Amniotic epithelial cell (primary cell): ENCODE measurements around the gene TJP1.
"Not testable (repeated sequence)": the region's sequence is repeated elsewhere in the genome, so short reads cannot be mapped to it uniquely, and the experiment has no call there.

ENCODE experiments used
- DNase-seq: peaks from one replicate; pipeline ENCODE4 v3.0.0-alpha.2; 2010; ENCODE audit warnings: low read depth

The TJP1 gene

DNA sequence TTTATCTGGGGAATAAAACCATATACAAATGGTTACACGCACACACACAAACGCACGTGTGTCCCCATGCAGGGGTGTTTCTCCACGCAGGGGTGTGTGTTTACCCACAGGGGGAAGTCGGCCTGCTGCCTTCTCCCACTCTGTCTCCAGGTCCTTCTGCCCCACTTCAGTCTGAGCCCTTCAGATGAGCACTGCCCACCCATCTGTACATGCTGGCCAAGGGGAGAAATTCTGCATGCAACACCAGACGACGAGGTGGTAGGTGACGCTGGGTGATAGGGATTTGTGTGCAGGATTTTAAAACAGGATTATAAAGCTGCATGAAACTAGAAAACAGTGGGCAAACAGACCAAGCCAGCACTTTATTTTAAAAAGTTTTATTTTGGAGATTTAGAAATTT, 122.5 kb downstream of the TJP1 start:
- DNase-seq: no peak

DNA sequence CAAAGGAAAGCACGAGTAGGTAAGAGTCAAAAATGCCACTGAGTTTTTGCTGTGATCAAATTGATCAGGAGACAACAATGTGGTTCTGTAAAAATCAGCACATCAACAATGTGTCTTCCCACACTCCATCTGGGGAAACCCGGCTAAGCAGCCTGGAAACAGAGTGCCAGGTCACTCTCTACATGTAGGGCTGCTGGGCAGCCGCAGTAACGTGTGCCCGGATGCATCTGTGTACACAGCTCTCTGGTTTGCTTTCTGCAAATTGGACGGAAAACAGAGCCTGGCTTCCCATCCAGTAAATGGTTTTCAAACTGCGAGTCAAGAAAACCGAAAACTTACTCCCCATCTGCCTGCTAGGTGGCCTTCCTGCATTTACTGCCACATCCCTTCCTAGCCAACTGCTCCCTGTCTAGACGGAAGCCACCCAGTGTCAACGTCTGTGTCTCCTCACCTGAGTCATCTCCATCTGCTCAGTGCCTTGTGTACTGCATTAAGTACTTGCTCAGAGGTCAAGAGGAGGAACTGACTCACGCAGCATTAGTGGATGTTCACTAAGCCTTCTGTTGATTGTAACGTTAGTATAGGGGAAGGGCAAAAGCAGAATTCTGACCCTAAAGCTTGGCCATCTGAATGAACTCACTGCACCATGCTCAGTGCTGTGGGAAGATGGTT, 124.1 kb downstream of the TJP1 start:
- peak; percentile 91 for DNase-seq

DNA sequence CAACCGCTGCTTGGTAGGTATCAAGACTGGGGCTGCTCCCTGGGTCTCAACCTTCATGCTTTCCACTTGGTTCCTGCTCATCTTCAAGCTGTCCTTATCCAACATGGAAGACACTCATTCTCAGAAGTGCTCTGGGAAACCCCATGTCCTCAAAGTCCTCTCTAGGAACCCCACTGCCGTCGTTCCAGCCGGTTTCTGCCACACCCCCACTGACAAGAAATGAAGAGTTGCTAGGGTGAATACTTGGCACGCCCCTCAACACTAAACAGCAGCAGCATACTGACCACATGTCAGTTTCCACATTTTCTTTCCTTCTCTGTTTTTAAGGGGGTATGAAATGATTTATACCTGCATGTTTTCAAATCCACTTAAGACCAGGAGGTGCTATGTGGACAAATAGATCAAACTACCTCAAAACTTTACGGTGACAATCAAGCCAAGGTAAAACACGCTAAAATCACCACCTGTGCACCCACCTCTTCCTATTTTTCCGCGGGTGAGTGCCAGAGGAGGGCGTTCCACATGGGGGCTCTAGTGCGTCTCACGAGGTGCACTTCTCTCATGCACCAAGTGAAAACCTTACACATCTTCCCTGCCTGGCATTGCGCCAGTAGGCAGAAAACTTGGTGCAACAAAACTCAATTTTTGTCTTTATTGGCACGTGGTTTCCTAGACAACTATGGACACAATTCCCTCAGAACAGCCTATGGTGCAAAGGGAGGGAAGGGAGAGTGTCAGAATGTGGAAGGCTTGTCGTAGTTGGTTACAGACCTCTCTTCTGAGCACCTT, 125.1 kb downstream of the TJP1 start:
- DNase-seq: no peak

DNA sequence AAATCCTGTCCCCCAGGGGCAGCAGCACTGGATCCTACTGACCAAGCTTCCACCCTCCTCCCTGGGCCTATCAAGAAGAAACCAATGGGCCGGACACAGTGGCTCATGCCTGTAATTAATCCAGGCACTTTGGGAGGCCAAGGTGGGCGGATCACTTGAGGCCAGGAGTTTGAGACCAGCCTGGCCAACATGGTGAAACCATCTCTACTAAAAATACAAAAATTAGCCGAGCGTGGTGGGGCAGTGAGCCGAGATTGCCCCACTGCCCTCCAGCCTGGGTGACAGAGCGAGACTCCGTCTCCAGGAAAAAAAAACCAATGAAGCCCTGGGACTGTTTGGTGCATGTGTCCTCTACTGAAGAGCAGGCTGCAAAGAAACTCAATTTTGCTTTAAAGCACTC, 125.8 kb downstream of the TJP1 start:
- DNase-seq: not testable (repeated sequence)

DNA sequence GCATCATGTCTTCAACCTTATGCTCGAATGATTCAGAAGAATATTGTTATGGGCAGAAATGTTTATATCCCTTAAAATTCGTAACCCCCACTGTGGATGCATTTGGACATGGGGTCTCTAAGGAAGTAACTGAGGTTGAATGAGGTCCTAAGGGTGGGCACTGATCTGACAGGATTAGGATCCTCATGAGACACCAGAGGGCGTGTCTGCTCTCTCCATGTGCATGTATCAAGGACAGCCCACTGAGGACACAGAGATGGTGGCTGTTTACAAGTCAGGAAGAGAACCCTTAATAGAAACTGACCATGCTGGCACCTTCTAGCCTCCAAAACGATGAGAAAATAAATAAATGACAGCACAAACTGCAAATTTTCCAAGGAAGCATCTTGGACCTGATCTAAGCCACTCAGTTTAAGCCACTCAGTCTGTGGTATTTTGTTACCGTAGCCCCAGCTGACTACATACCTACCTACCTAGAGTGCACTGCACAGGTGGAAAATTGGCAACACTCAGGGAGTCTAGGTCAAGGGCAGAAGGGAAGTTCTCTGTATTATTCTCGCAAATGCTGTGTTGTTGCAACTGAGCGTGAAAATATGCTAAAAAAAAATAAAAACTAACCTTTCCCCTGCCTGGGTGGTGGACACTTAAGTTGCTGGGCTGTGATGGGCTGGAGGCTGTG, 126.6 kb downstream of the TJP1 start:
- no peak for DNase-seq

DNA sequence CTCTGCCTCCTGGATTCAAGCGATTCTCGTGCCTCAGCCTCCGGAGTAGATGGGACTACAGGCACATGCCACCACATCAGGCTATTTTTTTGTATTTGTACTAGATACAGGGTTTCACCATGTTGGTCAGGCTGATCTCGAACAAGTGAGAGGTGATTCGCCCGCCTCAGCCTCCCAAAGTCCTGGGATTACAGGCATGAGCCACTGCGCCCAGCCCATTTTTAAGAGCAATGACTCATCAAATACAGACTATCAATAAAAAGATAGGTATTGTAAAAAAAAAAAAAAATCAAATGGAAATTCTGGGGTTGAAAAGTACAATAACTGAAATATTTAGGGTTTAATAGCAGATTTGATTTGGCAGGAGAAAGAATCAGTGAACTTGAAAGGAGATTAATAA, 129.0 kb downstream of the TJP1 start:
- no peak for DNase-seq

DNA sequence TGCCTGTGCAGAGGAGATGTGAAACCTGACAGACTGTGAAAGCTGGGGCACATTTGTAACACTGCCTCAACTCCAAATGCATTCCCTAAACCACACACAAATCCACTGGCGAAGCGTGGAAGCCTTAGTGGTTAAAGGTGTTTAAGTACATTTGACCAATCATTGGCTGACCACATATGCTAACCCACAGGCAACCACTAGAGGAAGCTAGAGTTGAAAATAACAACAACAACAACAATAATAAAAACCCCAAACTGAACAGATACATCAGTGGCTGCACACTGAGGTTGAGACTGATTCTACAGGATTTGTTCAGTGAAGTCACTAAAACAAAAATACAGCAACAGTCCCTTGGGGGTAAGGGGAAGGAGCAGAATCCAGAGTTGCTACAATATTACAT, 129.7 kb downstream of the TJP1 start:
- DNase-seq: peak; percentile 43

DNA sequence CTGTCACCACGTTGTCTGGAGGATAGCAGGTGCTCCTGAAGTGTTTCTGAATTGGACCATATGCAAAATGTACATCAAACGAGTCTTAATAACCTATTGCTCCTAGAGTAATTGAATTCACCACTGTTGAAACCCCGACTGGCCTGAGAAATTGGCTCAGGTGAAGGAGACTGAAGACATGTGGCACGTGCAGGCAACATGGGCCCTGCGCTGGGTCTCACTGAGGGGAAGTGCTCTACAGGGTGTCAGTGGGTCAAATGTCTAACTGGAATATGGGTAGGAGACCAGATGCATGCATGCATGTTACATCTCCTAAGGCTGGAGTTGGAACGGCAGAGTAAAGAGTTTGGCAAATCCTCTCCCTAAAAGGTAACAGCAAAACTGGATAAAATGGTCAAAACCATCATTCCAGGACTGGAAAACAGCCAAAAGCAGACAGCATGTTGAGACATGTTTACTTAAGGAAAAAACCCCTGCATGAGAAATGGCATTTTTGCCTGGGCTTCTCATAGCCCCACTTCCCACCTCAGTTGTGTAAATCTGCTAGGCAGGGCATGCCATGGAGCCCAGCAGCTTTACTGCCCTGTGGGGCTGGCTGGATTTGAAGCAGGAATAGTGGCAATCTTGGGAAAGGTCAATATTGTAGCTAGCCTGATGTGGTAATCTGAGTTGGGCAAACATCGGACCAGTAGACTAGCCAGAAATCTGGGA, 131.3 kb downstream of the TJP1 start:
- DNase-seq: peak; percentile 51

DNA sequence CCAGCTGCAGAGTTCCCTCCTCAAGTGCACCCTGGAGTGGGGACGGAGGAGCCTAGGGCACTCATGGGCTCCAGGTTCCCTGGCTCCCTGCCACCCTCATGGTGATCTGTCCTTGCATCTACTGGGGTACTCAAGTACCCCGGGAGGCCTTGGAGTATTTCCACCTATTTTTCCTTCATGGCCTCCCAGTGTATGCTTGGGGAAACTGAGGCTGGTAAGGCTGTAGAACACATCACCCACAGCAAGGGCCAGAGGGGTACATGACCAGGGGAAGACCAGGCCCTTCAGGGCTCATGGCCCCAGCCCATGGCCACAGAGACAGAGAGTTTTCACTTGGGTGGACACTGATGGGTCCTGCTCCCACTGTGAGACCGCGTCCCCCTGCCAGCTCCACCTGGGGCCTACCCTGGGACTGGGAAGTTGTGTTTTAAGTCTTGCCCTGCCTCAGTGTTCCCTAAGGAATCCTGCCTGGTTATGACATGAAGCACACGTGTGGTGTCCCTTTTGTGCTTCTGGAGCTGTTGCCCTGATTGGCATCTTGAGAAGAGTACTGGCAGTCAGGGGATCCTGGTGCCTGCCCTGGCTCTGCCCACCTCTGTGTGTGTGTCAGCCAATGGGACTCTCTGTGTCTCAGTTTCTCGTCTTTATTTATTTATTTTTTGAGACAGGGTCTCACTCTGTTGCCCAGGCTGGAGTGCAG, 132.8 kb downstream of the TJP1 start:
- no peak for DNase-seq

DNA sequence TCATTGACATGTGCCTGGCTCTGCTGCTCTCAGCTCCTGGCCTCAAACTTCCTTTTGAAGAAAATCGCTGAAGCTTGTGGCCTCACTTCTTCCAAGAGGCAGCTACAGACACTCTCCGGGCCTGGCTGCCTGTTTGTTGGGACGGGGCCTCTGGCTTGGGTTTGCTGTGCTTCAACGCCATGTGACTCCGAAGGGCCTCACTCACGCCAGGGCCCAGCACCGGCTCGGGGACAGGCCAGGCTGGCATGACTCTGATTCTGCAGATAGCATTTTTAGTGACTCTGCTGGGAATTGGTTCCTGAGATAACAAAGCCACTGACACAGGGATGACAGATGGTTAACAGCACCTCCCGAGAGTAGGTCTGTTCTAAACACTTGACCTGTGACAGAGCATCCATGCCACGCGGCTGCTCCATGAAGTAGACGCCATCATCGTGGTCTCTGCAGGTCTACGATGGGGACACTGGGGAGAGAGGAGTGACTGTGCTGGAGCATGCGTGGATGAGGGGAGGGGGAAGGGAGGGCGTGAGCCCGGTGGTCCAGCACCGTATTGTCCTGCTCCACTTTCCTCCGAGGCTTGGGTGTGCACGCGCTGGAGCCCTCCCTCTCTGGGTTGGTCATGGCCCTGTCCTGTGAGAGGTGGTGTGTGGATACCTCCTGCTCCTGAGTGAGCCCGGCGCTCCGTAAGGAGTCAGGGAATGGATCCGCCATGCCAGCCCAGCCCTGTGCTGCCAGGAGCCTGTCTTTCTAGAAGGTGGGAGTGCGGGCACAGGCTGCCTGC, 133.6 kb downstream of the TJP1 start:
- DNase-seq: no peak

DNA sequence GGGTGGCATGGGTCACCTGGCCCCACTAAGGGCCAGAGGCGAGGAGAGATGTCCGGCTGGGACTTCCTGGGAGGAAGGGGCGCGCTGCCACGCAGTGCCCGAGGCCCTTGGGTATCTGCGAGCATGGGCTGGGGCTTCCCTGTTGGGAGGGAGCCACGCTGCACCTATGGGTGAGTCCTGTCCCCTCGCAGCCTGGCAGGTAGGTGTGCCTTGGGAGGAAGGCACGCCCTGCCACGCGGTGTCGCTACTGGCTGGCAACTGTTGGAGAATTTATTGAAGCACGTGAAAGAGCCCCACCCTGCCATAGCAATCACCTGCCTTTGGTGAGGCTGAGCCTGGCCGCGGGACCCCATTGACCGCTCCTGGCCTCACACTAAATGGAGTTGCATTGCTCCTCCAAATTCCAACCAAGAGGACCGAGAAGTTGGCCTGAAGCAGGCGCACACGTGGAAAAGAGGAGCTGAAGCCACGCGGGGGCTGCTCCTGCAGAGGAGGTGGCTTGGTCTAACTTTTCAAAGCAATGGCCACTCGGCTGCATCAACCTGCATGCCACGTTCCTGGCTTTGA, 134.2 kb downstream of the TJP1 start:
- no peak for DNase-seq

DNA sequence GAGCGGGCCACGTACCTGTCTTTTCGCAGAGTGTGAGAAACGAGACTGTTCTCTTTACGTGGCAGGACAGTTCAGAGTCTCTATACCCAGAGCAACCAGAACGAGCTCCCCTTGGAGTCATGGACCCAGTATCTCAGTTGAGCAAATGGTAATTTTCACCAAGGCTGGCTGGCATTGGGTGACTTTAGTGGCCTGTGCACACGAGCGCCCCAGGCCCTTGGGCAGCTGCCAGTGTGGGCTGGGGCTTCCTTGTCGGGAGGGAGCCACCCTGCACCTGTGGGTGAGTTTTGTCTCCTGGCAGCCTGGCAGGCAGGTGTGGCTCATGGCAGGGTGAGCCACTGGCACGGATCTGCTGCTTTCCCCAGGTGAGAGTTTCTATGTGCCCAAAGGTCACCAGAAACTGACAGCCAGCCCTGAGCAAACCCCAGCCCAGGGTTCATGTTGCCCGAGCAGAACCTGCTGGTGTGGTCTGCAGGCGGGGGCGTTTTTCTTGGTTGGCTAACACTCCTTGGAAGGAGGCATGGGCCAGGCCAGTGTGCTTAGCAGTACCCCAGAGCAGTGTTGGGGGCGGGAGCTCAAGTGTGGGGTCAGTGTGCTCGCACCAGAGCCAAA, 135.0 kb downstream of the TJP1 start:
- no peak for DNase-seq

DNA sequence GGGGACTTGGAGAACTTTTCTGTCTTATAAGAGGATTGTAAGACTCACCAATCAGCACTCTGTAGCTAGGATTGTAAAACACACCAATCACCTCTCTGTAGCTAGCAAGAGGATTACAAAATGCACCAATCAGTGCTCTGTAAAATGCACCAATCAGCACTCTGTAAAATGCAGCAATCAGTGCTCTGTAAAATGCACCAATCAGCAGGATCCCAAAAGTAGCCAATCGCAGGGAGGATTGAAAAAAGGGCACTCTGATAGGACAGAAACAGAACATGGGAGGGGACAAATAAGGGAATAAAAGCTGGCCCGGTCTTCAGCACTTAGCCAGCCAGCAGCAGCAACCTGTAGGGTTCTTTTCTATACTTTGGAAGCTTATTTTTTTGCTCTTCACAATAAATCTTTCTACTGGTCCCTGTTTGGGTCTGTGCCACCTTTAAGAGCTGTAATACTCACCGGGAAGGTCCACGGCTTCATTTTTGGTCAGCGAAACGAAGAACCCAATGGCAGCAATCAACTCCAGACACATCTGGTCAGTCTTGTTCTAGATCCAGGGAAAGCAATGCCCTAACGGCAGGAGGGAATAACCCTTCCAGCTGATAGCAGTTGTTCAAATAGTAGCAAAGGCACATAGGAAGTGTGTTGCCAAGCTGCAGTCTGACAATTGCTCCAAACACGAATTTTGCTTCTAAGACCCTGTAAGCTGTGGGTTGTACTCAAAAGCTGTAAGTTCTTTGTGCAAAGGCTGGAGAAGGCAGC, 135.6 kb downstream of the TJP1 start:
- DNase-seq: no peak

DNA sequence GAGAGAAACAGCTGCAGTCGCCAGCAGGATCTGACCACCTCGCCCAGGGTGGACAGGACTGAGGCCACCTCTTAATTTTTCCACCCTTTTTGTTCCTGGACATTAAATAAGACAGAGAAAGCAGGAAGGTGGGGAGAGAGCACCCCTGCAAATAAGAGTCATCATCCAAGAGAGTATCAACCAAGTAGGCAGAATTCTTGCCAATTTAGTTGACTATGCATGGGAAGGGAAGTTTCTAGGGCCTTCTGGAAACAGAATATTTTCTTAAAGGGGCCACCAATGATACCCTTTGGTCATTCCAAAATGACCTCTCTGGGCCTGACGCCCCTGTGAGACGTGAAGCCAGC, 136.2 kb downstream of the TJP1 start:
- no peak for DNase-seq

DNA sequence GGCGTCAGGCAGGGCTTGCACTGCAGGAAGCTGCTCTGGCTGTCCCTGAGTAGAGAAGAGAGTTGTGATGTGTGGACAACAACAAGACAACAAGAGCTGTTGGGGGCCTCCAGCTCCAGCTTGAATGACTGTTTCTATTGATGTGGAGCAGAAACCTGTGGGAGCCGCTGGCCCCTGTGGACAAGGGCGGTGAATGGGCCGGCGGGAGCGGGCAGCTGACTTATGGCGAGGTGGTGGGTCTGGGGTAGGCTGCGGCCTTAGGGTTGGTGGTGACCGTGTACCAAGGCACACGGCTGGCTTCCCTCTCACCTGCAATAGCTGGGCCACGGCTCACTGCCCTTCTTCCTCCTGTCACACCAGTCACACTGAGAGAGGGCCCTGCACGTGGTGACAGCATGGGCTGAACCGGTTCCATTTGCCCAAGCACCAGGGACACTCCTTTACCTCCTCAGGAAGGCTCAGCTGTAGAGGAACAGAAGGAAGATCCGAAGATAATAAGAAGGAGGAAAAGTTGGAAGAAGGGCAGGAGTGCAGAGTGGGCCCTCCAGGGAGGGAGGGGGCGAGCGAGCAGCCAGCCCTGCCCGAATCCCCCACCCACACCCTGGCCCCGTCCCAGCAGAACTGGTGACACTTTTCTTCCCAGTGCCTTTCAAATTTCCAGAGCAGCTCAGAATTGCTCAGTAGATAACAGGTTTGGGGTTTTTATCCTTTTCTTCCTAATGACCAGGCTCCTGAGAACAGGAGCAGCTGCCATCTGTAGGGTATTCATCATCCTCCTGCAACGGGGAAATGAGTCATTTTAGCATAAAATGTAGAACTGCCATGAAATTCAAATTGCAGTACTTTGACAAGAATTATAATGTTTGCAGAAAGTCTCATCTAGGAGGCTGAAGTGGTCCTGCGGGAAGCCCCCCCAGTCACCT, 136.9 kb downstream of the TJP1 start:
- DNase-seq: peak; percentile 64

DNA sequence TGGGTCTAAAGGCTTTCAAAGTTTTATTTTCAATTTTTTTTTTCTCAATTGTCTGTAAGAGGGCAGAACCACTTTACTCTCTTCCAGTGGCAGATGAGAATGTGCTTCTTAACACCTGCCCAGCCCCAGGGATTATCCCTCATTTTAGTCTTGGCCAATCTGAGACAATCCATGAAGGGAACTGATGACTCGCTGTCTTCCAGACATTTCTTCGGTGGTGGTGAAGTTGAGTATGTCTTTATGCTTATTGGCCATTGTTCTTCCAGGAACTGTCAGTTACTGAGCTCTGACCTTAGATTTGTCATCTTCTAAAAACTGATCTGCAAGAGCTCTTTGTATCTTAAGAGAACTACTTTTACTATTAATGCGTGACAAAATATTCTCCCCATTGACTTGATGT, 139.5 kb downstream of the TJP1 start:
- DNase-seq: peak; percentile 36

DNA sequence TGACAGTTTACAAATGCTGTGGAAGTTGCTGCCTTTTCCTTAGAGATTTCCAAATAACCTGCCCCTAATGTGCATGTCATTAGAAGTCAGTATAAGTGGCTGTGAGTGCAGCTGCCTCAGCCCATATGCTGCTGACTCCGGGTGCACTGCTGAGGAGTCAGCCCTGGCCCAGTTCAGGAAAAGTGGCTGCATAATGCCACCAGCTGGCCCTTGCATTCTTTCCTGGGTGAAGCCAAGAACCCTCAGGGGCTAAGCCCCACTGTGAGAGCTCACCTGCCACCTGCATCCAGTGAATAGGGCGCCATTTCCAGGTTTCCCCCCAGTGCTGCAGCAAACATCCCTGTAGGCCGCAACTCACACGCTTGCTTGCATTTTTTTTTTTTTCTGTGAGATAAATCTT, 139.9 kb downstream of the TJP1 start:
- DNase-seq: no peak

DNA sequence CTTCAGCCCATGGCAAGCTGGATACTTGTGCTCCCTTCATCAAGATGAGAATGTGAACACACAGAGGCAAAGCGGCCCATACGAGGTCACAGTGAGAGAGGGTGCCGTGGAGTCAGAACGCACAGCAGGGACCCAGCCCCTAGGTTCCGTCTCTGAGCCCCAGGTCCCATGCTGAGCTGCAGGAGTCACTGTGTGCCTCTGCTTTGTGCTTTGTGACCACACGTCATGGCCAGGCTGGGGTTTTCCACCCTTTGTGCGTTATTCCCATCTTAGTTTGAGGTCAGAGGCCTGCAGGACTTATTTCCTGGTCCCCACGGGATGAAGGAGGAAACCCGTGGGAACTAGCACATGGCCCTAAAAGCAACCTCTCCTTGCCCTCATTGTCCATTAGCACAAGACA, 140.3 kb downstream of the TJP1 start:
- DNase-seq: no peak
